OCI-LY1 (cell line): ENCODE results near the gene AFP.

Experiments used
- CTCF ChIP-seq: fragments of 200-600 bp; sonication (generic), shearing (Covaris generic); IDR thresholded peaks from 2 replicates; pipeline ENCODE4 v1.5.1; 2017; ENCODE audit warnings: mild to moderate bottlenecking, antibody characterized with exemption, low read length, moderate library complexity, mixed read lengths
- EZH2 ChIP-seq: fragments of 200-600 bp; sonication (generic), shearing (Covaris generic); IDR thresholded peaks from 2 replicates; pipeline ENCODE4 v1.8.0; 2017; ENCODE audit warnings: borderline replicate concordance, mixed run types, mild to moderate bottlenecking, antibody characterized with exemption, low read length, moderate library complexity, mixed read lengths

DNA sequence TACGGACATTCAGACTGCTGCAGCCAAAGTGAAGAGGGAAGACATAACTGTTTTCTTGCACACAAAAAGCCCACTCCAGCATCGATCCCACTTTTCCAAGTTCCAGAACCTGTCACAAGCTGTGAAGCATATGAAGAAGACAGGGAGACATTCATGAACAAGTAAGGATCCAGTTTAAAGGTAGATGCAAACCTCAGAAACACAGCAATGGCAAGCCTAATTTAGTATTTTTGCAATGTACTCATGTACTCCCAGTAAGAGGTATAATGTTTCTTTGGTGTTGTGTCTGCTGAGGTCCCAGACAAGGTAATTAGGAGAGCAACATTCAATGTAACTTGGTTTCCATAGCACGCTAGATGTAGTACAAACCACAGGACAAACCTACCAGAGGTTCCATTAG is 4.6 kb downstream of the AFP start:
- TF ChIP-seq CTCF (no peak), EZH2 (no peak)
